ENCODE results near the gene MYBPC3.

The MYBPC3 gene

DNA sequence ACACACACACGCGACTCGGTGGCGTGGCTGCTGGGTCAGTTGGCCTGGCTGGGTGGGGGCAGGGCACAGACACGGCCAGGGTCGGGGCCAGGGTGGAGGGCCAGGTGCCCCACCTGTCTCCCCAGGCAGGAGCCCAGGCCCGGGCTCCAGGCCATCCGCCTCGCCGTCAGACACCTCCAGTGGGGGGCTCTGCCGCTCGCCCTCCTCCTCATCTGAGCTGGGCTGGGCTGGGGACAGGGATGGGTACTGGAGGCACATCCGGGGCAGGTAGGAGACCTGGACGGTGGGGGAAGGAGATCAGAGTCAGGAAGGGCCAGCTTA is 6.2 kb upstream of the MYBPC3 start:
- H3K27ac ChIP-seq (ENCODE audit: insufficient read depth, low read length, poor library complexity, severe bottlenecking): no peak overlapping the region

DNA sequence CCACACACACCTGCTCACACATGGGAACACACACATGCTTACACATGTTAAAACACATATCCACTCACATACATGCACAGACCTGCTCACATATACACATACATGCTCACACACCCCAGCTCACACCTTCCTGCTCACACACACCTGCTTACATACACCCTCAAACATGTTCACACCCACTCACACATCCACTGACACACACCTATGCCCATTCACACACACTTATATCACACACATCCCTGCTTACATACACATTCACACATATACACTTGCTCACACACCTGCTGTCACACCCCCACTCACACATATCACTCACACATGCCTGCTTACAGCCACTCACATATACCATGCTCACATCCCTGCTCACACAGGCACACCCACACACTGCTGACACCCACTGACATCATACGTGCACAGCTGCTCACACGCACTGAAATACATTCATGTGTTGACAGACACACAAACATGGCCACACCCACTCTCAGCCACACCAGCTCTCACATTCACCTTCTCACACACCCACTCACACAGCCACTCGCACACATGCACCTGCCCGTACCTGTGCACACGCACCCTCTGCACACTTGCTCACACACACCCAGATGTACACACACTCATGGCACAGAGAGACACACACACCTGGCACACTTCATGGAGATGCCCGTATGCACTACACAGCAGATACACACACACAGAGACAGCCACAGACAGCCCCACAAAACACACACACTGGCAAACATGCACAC is 5.7 kb upstream of the MYBPC3 start:
- no peak overlapping the region for H3K27ac ChIP-seq (ENCODE audit: insufficient read depth, low read length, poor library complexity, severe bottlenecking)
- H3K9me3 ChIP-seq (ENCODE audit: control insufficient read depth, low read length): no peaks in the 10 kb centered on the region
- H3K36me3 ChIP-seq (ENCODE audit: control insufficient read depth, insufficient read depth, low read length): no peaks in the 10 kb centered on the region
- H3K27me3 ChIP-seq (replicated peaks; ENCODE audit: control insufficient read depth, insufficient read depth, low read length, poor library complexity, severe bottlenecking): no peaks in the 10 kb centered on the region
- DNase-seq: no peak
- H3K4me3 ChIP-seq (ENCODE audit: insufficient read depth, low read depth, low read length, poor library complexity, severe bottlenecking): no peak overlapping the region
- H3K4me1 ChIP-seq (ENCODE audit: control insufficient read depth, insufficient read depth, low read length, poor library complexity, severe bottlenecking): no peaks in the 10 kb centered on the region

More for the DNA sequence above, 6.2 kb upstream of the MYBPC3 start:
- Histone ChIP-seq H3K9me3 (ENCODE audit: control insufficient read depth, low read length) (no peaks in the 10 kb centered on the region), H3K36me3 (ENCODE audit: control insufficient read depth, insufficient read depth, low read length) (no peaks in the 10 kb centered on the region), H3K4me3 (ENCODE audit: insufficient read depth, low read depth, low read length, poor library complexity, severe bottlenecking) (no peak overlapping the region), H3K4me1 (ENCODE audit: control insufficient read depth, insufficient read depth, low read length, poor library complexity, severe bottlenecking) (no peaks in the 10 kb centered on the region), H3K27me3 (replicated peaks; ENCODE audit: control insufficient read depth, insufficient read depth, low read length, poor library complexity, severe bottlenecking) (no peaks in the 10 kb centered on the region)
- no peak for DNase-seq

DNA sequence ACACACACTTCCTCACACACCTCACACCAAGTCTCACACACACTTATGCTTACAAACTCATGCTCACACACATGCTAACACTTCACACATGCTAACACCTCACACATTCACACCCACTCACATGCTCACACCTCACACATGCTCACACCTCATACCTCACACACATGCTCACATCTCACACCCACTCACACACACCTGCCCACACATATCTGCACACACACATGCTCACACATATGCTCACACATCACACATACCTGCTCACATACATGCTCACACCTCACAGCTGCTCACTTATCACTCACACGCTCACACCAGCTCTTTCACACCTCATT is 4.5 kb upstream of the MYBPC3 start:
- Histone ChIP-seq H3K9me3 (ENCODE audit: control insufficient read depth, low read length) (no peaks in the 10 kb centered on the region), H3K27me3 (replicated peaks; ENCODE audit: control insufficient read depth, insufficient read depth, low read length, poor library complexity, severe bottlenecking) (no peaks in the 10 kb centered on the region), H3K36me3 (ENCODE audit: control insufficient read depth, insufficient read depth, low read length) (no peaks in the 10 kb centered on the region), H3K4me3 (ENCODE audit: insufficient read depth, low read depth, low read length, poor library complexity, severe bottlenecking) (no peak overlapping the region), H3K27ac (ENCODE audit: insufficient read depth, low read length, poor library complexity, severe bottlenecking) (no peak overlapping the region), H3K4me1 (ENCODE audit: control insufficient read depth, insufficient read depth, low read length, poor library complexity, severe bottlenecking) (no peaks in the 10 kb centered on the region)
- DNase-seq: no peak

DNA sequence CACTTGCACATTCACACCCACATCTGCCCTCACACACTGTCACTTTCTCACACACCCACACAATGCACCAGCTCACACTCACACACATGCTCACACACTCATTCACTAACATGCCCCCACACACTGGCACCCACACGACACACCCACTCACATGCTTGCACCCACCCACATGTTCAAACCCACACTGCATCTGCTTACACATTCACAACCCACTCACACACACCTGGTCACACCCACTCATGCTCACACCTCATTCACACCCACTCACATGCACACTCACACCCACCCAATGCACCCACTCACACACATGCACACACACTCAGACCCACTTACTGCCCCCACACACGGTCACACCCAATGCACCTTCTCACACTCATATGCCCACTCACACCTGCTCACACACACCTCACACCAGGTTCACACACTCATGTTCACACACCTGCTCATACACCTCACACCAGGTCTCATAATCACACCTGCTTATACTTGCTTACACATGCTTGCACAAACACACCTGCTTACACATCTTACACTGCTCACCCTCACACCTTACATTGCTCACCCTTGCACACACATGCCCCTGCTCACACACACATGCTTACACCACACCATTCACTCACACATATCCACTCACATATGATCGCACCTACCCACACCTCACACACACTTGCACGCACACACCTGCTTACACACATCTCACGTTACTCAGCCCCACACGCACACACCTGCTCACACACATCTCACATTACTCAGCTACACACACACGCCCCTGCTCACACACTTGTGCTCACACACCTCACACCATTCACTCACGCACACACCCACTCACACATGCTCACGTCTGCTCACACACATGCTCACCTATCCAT is 3.9 kb upstream of the MYBPC3 start:
- no peak for DNase-seq
- Histone ChIP-seq H3K27me3 (replicated peaks; ENCODE audit: control insufficient read depth, insufficient read depth, low read length, poor library complexity, severe bottlenecking) (no peaks in the 10 kb centered on the region), H3K36me3 (ENCODE audit: control insufficient read depth, insufficient read depth, low read length) (no peaks in the 10 kb centered on the region), H3K4me3 (ENCODE audit: insufficient read depth, low read depth, low read length, poor library complexity, severe bottlenecking) (no peak overlapping the region), H3K9me3 (ENCODE audit: control insufficient read depth, low read length) (no peaks in the 10 kb centered on the region), H3K27ac (ENCODE audit: insufficient read depth, low read length, poor library complexity, severe bottlenecking) (no peak overlapping the region), H3K4me1 (ENCODE audit: control insufficient read depth, insufficient read depth, low read length, poor library complexity, severe bottlenecking) (no peaks in the 10 kb centered on the region)

DNA sequence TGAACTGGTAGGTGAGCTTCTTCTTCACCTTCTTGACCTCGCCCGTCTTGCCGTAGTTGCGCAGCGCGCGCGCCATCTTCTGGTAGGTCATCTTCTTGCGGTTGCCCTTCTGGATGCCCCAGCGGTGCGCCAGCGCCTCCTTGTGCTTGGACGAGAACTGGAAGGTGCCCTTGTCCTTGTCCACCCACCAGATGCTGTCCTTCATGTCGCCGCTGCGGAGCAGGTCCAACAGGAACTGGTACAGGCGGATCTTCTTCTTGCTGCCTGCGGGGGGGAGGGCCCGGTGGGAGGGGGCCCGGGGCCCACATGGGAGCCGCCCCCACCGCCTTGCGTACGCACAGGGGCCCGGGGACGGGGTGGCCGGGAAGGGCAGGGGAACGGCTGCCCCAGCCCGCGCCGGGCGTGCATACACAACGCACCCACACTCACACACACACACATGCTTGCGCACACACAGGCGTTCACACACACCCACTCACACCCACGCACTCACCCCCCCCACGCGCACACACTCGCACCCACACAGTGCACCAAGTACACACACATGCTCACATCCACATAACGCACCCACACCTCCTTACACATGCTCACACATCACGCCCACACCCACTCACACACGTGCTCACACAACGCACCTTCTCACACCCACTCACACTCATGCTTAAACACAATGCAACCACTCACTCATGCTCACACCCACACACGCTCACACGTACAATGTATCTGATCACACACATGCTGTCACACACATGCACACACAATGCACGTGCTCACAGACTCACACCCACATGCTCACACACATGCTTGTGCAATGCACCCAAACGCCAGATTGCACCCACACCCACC is 3.0 kb upstream of the MYBPC3 start:
- Histone ChIP-seq H3K36me3 (ENCODE audit: control insufficient read depth, insufficient read depth, low read length) (no peaks in the 10 kb centered on the region), H3K27me3 (replicated peaks; ENCODE audit: control insufficient read depth, insufficient read depth, low read length, poor library complexity, severe bottlenecking) (no peaks in the 10 kb centered on the region), H3K9me3 (ENCODE audit: control insufficient read depth, low read length) (no peaks in the 10 kb centered on the region), H3K4me3 (ENCODE audit: insufficient read depth, low read depth, low read length, poor library complexity, severe bottlenecking) (no peak overlapping the region), H3K4me1 (ENCODE audit: control insufficient read depth, insufficient read depth, low read length, poor library complexity, severe bottlenecking) (no peaks in the 10 kb centered on the region), H3K27ac (ENCODE audit: insufficient read depth, low read length, poor library complexity, severe bottlenecking) (no peak overlapping the region)
- no peak for DNase-seq

DNA sequence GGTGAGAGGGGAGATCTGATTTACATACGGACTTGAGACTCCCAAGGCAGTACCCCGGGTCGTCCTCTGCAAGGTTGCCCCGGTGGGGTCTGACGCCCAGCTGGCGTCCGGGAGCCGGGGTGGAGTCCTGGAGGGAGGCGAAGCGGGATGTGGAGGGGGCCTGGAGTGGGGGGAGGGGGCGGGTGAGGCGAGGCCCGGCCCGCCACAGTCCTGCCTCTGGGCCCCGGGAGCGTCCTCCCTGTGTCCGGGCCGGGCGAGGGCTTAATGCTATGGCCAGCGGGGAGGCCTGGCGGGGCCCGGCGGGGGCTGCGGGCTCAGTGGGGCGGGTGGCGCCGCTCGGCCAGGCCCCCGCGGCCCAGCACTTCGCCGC is 2.4 kb upstream of the MYBPC3 start:
- Histone ChIP-seq H3K4me3 (ENCODE audit: insufficient read depth, low read depth, low read length, poor library complexity, severe bottlenecking) (no peak overlapping the region), H3K27ac (ENCODE audit: insufficient read depth, low read length, poor library complexity, severe bottlenecking) (no peak overlapping the region)
- no peak for DNase-seq

DNA sequence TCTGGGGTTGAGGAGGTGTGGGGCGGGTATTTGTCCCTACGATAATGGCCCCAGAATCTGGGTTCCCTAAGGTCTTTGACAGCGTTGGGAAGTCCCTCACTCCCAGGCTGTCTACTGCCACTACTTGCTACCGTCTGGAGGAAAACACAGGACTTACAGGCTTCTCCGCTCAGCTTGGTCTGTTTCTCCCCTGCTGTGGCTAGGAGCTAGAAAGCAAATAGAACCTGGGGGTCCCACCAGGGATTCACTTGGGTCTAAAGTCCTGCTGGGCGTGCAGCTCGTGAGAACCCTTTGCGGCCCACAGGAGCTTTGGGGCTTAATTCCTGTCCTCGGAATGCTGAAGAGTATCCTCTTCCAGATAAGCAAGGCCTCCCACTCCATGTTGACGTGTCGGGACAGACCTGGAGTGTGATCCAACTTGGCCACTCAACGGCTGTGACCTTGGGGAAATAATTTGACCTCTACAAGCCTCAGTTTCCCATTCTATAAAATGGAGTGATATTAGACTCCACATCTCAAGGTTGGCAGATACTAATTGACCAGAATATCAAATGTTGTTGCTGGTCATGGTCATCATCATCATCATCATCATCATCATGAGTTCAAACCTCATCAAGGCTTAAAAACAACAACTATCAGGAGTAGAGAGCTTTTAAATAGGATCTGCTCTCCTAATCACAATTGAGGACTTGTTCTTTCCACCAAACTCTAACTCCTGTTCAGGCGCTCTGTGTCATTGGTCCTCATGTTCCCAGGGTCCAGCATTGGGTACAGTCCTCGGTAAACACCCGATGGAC is 1.7 kb upstream of the MYBPC3 start:
- Histone ChIP-seq H3K4me1 (ENCODE audit: control insufficient read depth, insufficient read depth, low read length, poor library complexity, severe bottlenecking) (no peaks in the 10 kb centered on the region), H3K27me3 (replicated peaks; ENCODE audit: control insufficient read depth, insufficient read depth, low read length, poor library complexity, severe bottlenecking) (no peaks in the 10 kb centered on the region), H3K9me3 (ENCODE audit: control insufficient read depth, low read length) (no peaks in the 10 kb centered on the region), H3K27ac (ENCODE audit: insufficient read depth, low read length, poor library complexity, severe bottlenecking) (no peak overlapping the region), H3K36me3 (ENCODE audit: control insufficient read depth, insufficient read depth, low read length) (no peaks in the 10 kb centered on the region), H3K4me3 (ENCODE audit: insufficient read depth, low read depth, low read length, poor library complexity, severe bottlenecking) (no peak overlapping the region)
- no peak for DNase-seq

More for the DNA sequence above, 2.4 kb upstream of the MYBPC3 start:
- Histone ChIP-seq H3K27me3 (replicated peaks; ENCODE audit: control insufficient read depth, insufficient read depth, low read length, poor library complexity, severe bottlenecking) (no peaks in the 10 kb centered on the region), H3K4me1 (ENCODE audit: control insufficient read depth, insufficient read depth, low read length, poor library complexity, severe bottlenecking) (no peaks in the 10 kb centered on the region), H3K36me3 (ENCODE audit: control insufficient read depth, insufficient read depth, low read length) (no peaks in the 10 kb centered on the region), H3K9me3 (ENCODE audit: control insufficient read depth, low read length) (no peaks in the 10 kb centered on the region)

DNA sequence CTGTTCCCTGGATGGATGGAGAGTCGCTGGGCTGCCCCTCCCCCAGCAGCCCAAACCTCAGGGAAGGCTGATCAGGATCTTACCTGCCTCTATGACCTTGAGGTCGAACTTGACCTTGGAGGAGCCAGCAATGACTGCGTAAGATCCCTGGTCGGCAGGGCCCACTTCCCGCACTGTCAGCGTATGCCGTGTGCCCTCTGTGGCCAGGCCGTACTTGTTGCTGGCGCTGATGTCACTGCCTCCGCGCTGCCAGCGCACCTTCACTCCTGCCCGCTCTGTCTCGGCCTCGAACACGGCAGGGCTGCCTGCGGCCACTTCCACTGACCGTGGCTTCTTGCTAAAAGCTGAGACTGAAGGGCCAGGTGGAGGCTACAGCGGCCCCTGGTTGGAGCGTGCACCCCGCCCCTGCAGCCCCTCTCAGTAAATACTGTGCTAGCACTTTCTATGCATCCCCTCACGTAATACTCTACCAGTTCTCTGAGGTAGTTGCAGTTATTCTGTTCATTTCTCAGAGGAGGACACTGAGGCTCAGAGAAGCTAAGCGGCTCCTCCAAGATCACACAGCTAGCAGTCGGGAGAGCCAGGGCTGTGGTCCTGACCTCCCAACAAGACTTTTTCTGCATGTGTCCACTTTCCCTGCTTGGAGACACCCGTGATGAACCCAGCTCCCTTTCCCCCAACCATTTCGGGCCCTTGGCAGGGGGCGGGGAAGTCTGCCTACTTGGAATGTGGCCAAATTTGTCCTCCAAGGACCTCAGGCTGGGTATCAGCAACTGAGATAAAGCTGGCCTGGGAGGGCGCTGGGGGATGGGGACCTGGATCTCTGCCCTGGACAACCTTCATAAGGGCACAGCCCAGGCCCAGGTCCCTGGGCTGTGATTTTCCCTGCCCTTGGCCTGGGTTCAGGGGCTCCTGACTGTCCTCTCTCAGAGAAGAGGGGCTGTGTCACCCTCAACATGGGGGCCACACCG is 1.1 kb downstream of the MYBPC3 start:
- Histone ChIP-seq H3K4me1 (ENCODE audit: control insufficient read depth, insufficient read depth, low read length, poor library complexity, severe bottlenecking) (no peaks in the 10 kb centered on the region), H3K4me3 (ENCODE audit: insufficient read depth, low read depth, low read length, poor library complexity, severe bottlenecking) (no peak overlapping the region), H3K27ac (ENCODE audit: insufficient read depth, low read length, poor library complexity, severe bottlenecking) (no peak overlapping the region), H3K27me3 (replicated peaks; ENCODE audit: control insufficient read depth, insufficient read depth, low read length, poor library complexity, severe bottlenecking) (no peaks in the 10 kb centered on the region), H3K36me3 (ENCODE audit: control insufficient read depth, insufficient read depth, low read length) (no peaks in the 10 kb centered on the region), H3K9me3 (ENCODE audit: control insufficient read depth, low read length) (no peaks in the 10 kb centered on the region)
- DNase-seq: no peak

DNA sequence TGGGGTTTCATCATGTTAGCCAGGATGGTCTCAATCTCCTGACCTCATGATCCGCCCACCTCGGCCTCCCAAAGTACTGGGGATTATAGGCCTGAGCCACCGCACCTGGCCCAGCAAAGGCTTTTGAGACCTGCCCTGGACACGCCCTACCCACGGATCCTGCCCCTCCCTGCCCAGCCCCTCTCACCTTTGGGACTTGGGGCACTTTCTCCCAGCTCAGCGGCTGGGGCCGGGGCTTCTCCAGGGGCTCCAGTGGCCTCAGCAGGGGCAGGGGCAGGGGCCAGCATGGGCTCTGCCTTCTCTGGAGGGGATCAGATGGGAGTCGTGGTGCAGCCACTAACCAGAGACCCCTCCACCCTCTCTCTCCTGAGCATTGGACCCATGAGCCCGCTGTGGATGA is 2.2 kb downstream of the MYBPC3 start:
- H3K36me3 ChIP-seq (ENCODE audit: control insufficient read depth, insufficient read depth, low read length): no peaks in the 10 kb centered on the region
- no peak overlapping the region for H3K27ac ChIP-seq (ENCODE audit: insufficient read depth, low read length, poor library complexity, severe bottlenecking)
- no peak overlapping the region for H3K4me3 ChIP-seq (ENCODE audit: insufficient read depth, low read depth, low read length, poor library complexity, severe bottlenecking)
- no peak for DNase-seq
- H3K27me3 ChIP-seq (replicated peaks; ENCODE audit: control insufficient read depth, insufficient read depth, low read length, poor library complexity, severe bottlenecking): no peaks in the 10 kb centered on the region
- no peaks in the 10 kb centered on the region for H3K4me1 ChIP-seq (ENCODE audit: control insufficient read depth, insufficient read depth, low read length, poor library complexity, severe bottlenecking)
- no peaks in the 10 kb centered on the region for H3K9me3 ChIP-seq (ENCODE audit: control insufficient read depth, low read length)

Data from effector memory CD4-positive, alpha-beta T cell (primary cell).